ENCODE data around the gene LRIG1.

Gene LRIG1

DNA sequence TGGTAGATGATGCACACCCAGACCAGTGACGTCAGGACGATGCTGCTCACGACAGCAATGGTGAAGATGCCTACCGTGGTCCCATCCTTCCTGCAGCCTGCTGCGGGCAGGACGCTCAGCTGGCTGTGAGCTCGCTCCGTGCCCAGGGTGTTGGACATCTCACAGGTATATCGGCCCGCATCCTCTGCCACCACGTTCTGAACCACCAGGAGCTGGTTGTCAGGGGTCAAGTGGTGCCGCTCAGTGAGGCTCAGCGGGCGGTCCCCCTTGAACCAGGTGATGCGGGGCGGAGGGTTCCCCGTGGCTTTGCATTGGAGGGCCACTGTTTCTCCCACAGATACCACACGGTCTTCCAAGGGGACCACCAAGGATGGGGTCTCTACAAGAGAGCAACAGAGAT is 117.8 kb downstream of the LRIG1 start:
- Histone ChIP-seq H3K79me2 (ENCODE audit: insufficient read depth, low read depth) (no peaks in the 10 kb centered on the region), H2AFZ (ENCODE audit: low read depth) (no peak overlapping the region), H3K36me3 (ENCODE audit: insufficient read depth) (peaks cover 11% of the 10 kb centered on the region; the same call in 1 of the 2 replicates), H3K27ac (no peak overlapping the region), H4K20me1 (ENCODE audit: insufficient read depth) (no peaks in the 10 kb centered on the region), H3K27me3 (ENCODE audit: insufficient read depth, low read depth) (no peaks in the 10 kb centered on the region), H3K9ac (no peak overlapping the region), H3K4me3 (IDR thresholded peaks at IDR 0.05; ENCODE audit: insufficient read depth, low read depth, low read length) (no peak overlapping the region), H3K4me2 (no peak overlapping the region), H3K4me1 (ENCODE audit: low read depth, poor library complexity, severe bottlenecking) (no peaks in the 10 kb centered on the region)
- TF ChIP-seq, protein P1, sequence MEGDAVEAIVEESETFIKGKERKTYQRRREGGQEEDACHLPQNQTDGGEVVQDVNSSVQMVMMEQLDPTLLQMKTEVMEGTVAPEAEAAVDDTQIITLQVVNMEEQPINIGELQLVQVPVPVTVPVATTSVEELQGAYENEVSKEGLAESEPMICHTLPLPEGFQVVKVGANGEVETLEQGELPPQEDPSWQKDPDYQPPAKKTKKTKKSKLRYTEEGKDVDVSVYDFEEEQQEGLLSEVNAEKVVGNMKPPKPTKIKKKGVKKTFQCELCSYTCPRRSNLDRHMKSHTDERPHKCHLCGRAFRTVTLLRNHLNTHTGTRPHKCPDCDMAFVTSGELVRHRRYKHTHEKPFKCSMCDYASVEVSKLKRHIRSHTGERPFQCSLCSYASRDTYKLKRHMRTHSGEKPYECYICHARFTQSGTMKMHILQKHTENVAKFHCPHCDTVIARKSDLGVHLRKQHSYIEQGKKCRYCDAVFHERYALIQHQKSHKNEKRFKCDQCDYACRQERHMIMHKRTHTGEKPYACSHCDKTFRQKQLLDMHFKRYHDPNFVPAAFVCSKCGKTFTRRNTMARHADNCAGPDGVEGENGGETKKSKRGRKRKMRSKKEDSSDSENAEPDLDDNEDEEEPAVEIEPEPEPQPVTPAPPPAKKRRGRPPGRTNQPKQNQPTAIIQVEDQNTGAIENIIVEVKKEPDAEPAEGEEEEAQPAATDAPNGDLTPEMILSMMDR (conservative IDR thresholded peaks at IDR 0.05; ENCODE audit: low read depth, low read length): no peak

- H3K27me3 ChIP-seq (ENCODE audit: insufficient read depth, low read depth): no peaks in the 10 kb centered on the region
- H3K4me3 ChIP-seq (IDR thresholded peaks at IDR 0.05; ENCODE audit: insufficient read depth, low read depth, low read length): no peak overlapping the region
- H2AFZ ChIP-seq (ENCODE audit: low read depth): no peak overlapping the region
- no peaks in the 10 kb centered on the region for H3K4me1 ChIP-seq (ENCODE audit: low read depth, poor library complexity, severe bottlenecking)
- no peak overlapping the region for H3K4me2 ChIP-seq
- H3K9ac ChIP-seq: no peak overlapping the region
- no peaks in the 10 kb centered on the region for H3K79me2 ChIP-seq (ENCODE audit: insufficient read depth, low read depth)
- no peaks in the 10 kb centered on the region for H4K20me1 ChIP-seq (ENCODE audit: insufficient read depth)
- TF ChIP-seq, protein P1 (conservative IDR thresholded peaks at IDR 0.05; ENCODE audit: low read depth, low read length): no peak
- peaks cover 12% of the 10 kb centered on the region; the same call in 1 of the 2 replicates for H3K36me3 ChIP-seq (ENCODE audit: insufficient read depth)
- H3K27ac ChIP-seq: no peak overlapping the region
Observed at GRCh38 chr3:66382142-66382541, 118.7 kb downstream of the LRIG1 start.

GRCh38 chr3:66381626-66382025 is 119.2 kb downstream of the LRIG1 start:
- no peak overlapping the region for H2AFZ ChIP-seq (ENCODE audit: low read depth)
- no peaks in the 10 kb centered on the region for H3K79me2 ChIP-seq (ENCODE audit: insufficient read depth, low read depth)
- H3K4me3 ChIP-seq (IDR thresholded peaks at IDR 0.05; ENCODE audit: insufficient read depth, low read depth, low read length): no peak overlapping the region
- H3K4me2 ChIP-seq: no peak overlapping the region
- H3K4me1 ChIP-seq (ENCODE audit: low read depth, poor library complexity, severe bottlenecking): no peaks in the 10 kb centered on the region
- peaks cover 12% of the 10 kb centered on the region; the same call in 1 of the 2 replicates for H3K36me3 ChIP-seq (ENCODE audit: insufficient read depth)
- H3K27me3 ChIP-seq (ENCODE audit: insufficient read depth, low read depth): no peaks in the 10 kb centered on the region
- H3K9ac ChIP-seq: no peak overlapping the region
- H4K20me1 ChIP-seq (ENCODE audit: insufficient read depth): no peaks in the 10 kb centered on the region
- H3K27ac ChIP-seq: no peak overlapping the region
- TF ChIP-seq, protein P1 (conservative IDR thresholded peaks at IDR 0.05; ENCODE audit: low read depth, low read length): no peak

GRCh38 chr3:66380200-66380932 is 120.5 kb downstream of the LRIG1 start:
- no peaks in the 10 kb centered on the region for H3K79me2 ChIP-seq (ENCODE audit: insufficient read depth, low read depth)
- no peak overlapping the region for H3K4me3 ChIP-seq (IDR thresholded peaks at IDR 0.05; ENCODE audit: insufficient read depth, low read depth, low read length)
- H3K27me3 ChIP-seq (ENCODE audit: insufficient read depth, low read depth): no peaks in the 10 kb centered on the region
- TF ChIP-seq, protein P1 (conservative IDR thresholded peaks at IDR 0.05; ENCODE audit: low read depth, low read length): no peak
- H3K4me1 ChIP-seq (ENCODE audit: low read depth, poor library complexity, severe bottlenecking): no peaks in the 10 kb centered on the region
- no peak overlapping the region for H3K4me2 ChIP-seq
- H4K20me1 ChIP-seq (ENCODE audit: insufficient read depth): no peaks in the 10 kb centered on the region
- H2AFZ ChIP-seq (ENCODE audit: low read depth): no peak overlapping the region
- no peak overlapping the region for H3K27ac ChIP-seq
- peaks cover 12% of the 10 kb centered on the region; the same call in 1 of the 2 replicates for H3K36me3 ChIP-seq (ENCODE audit: insufficient read depth)
- H3K9ac ChIP-seq: no peak overlapping the region

All from KMS-11 (cell line).